ENCODE results near the gene VPS9D1. TPM values are rescaled to one million over a fixed set of nuclear protein-coding genes. Genes with fewer than 3 reads are reported as not detected.

The VPS9D1 gene
- total and polyA plus RNA-seq, 2 of the 4 experiments (the other 2 are of a cell fraction): 1.8 to 20.3 TPM

- BruUV-seq (replicated peaks): no TSS peak
- Histone ChIP-seq H3K79me1 (ENCODE audit: low read depth in 1 of 2, low read length in 2 of 2) (peaks cover 28 to 35% of the 10 kb centered on the region in 2 experiments), H3K36me3 (ENCODE audit: control insufficient read depth, insufficient read depth, low read length) (peaks cover 48% of the 10 kb centered on the region), H3K27me3 (ENCODE audit: control insufficient read depth, insufficient read depth, low read length) (no peaks in the 10 kb centered on the region), H3K9ac (ENCODE audit: low read depth, low read length) (no peak overlapping the region), H4K8ac (ENCODE audit: low read depth in 2 of 2, low read length in 2 of 2) (no peak overlapping the region), H3K9me3 (ENCODE audit: control insufficient read depth, insufficient read depth, low read length) (no peaks in the 10 kb centered on the region), H2BK120ac (ENCODE audit: low read depth, low read length) (no peak overlapping the region), H2BK5ac (ENCODE audit: low read depth, low read length, poor library complexity, severe bottlenecking) (no peak overlapping the region), H2AFZ (replicated peaks; ENCODE audit: low read length, poor library complexity) (no peak overlapping the region), H3K4me2 (ENCODE audit: low read depth, low read length) (no peak overlapping the region), H3K4me3 (ENCODE audit: insufficient read depth, low read depth, low read length) (no peak overlapping the region), H3K18ac (ENCODE audit: low read depth, low read length) (no peak overlapping the region), H3K14ac (replicated peaks; ENCODE audit: low read depth, low read length) (no peak overlapping the region), H3K9me1 (ENCODE audit: insufficient read depth, low read length) (peaks cover 6% of the 10 kb centered on the region; the same call in 1 of the 2 replicates), H3K27ac (ENCODE audit: insufficient read depth, low read length) (no peak overlapping the region), H3K56ac (ENCODE audit: extremely low read depth, insufficient read depth, low read length) (no peak overlapping the region), H2AK9ac (replicated peaks; ENCODE audit: low read depth, low read length, poor library complexity) (no peak overlapping the region), H2BK15ac (ENCODE audit: low read depth, low read length) (no peak overlapping the region), H3K23ac (ENCODE audit: low read depth, low read length) (no peak overlapping the region), H4K5ac (ENCODE audit: low read depth, low read length) (no peak overlapping the region), H4K20me1 (ENCODE audit: insufficient read depth, low read length) (peaks cover 15% of the 10 kb centered on the region), H2BK20ac (ENCODE audit: low read depth, low read length) (no peak overlapping the region), H3K4ac (ENCODE audit: low read depth, low read length) (no peak overlapping the region), H4K91ac (ENCODE audit: insufficient read depth, low read depth, low read length) (no peak overlapping the region), H2AK5ac (ENCODE audit: low read depth, low read length) (no peak overlapping the region), H3K4me1 (ENCODE audit: control insufficient read depth, insufficient read depth, low read length) (peaks cover 3% of the 10 kb centered on the region)
- DNase-seq (no peak), ATAC-seq (ENCODE audit: low read depth) (no peak)
- in situ Hi-C loops (cut with MboI; ENCODE audit: low sequenced_read_pairs): no loop called here
- TF ChIP-seq USF2 (IDR thresholded peaks at IDR 0.05; ENCODE audit: low read depth, low read length) (no peak), RFX5 (IDR thresholded peaks at IDR 0.05; ENCODE audit: low read depth, low read length) (no peak), POLR2A (IDR thresholded peaks at IDR 0.05; ENCODE audit: low read depth, low read length) (no peak), BHLHE40 (IDR thresholded peaks at IDR 0.05; ENCODE audit: low read depth, low read length) (no peak), RAD21 (IDR thresholded peaks at IDR 0.05; ENCODE audit: low read length) (no peak), MAZ (IDR thresholded peaks at IDR 0.05; ENCODE audit: borderline replicate concordance, low read depth, low read length) (no peak), CHD1 (IDR thresholded peaks at IDR 0.05; ENCODE audit: low read depth, low read length) (no peak), ELK1 (IDR thresholded peaks at IDR 0.05; ENCODE audit: borderline replicate concordance, low read depth, low read length) (no peak), MXI1 (IDR thresholded peaks at IDR 0.05; ENCODE audit: borderline replicate concordance, low read depth, low read length) (no peak)
- ChIA-PET CTCF (no interaction called here), POLR2A (ENCODE audit: unreplicated experiment) (no interaction called here)
- intact Hi-C loops (cut with micrococcal nuclease): no loop called here
- dilution Hi-C loops (cut with HindIII; ENCODE audit: low sequenced_read_pairs, unreplicated experiment): no loop called here
- 95% methylated on average over 7 of the region's 13 CpGs; no CpG with 5 or more reads in 1 of the 2 experiments for WGBS, 2 experiments (ENCODE audit: extremely low coverage in 2 of 2, insufficient read length in 1 of 2)
Observed at GRCh38 chr16:89691986-89692569, 28.6 kb downstream of the VPS9D1 start.

Measured in IMR-90 (cell line).